ENCODE results near the gene REX1BD.

The REX1BD gene

GRCh38 chr19:18603255-18603957 lies 14.8 kb downstream of the REX1BD start:
- no peak for DNase-seq (ENCODE audit: low read depth)

GRCh38 chr19:18603958-18604819 lies 15.6 kb downstream of the REX1BD start:
- DNase-seq (ENCODE audit: low read depth), result no peak

GRCh38 chr19:18604820-18605159 lies 16.2 kb downstream of the REX1BD start:
- no peak for DNase-seq (ENCODE audit: low read depth)

DNA sequence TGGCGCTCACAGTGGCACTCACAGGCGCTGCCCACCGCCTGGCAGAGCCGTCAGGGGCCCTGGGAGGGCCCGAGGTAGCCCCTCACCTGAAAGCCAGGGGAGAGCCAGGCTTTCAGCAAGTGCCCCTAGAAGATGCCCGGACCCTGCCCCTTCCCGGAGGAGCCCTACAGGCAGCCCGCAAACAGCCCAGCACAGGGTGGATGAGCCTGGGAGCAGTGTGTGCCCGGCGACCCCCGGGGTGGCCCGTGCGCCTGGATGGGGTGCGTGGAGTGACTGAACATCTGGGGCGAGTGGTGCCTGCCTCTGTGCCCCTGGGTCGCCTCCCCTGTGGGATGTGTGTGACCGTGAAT lies 16.6 kb downstream of the REX1BD start:
- DNase-seq (ENCODE audit: low read depth), result no peak

- no peak for DNase-seq (ENCODE audit: low read depth)
Observed at GRCh38 chr19:18605546-18606280, 17.1 kb downstream of the REX1BD start.

GRCh38 chr19:18606281-18607225 lies 18.0 kb downstream of the REX1BD start, which contains the start of gene CRLF1:
TSS of gene CRLF1 (minus strand) at chr19:18606799. CDS start at chr19:18606656, 143 bp downstream.
- no peak for DNase-seq (ENCODE audit: low read depth)

DNA sequence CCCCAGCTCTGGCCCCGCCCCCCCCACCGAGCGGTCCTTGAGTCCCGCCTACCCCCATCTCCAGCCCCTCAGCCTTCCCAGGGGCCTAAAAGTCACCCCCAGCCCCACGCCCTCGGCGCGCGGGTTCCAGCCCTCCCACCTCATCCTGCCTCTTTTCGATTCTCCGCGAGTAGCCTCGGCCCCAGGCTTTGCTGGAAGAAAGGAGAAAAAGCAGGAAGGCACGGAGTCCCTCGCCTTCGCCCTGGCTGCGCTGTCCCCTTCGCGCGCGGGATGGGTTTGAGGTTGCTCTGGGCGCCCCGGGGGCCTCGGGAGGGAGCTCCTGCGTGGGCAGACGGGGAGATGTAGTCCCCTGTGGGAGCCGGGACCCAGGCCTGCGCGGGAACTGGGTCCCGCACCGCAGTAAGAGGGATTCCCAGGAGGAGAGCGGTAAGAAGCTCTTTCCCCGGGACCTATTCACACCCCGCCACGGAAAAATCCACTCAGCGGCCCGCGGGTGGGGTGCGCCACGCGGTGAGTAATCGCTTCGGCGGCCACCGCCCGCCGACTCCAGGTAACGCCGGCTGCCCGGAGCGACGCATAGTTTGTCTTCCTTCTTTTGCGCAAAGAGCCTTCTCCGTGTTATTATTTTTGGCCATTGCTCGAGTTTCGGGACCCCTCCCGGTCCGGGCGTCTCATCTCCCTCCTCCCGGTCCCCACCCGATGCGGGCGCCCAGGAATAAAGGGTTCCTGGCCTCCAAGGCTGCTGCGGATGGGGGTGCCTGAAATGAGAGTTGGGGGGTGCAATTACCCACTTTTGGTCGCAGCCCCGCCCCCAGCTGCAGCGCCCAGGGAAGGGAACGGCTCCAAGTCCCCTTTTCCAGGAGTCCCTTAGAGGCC lies 18.9 kb downstream of the REX1BD start:
- DNase-seq (ENCODE audit: low read depth), result no peak

DNA sequence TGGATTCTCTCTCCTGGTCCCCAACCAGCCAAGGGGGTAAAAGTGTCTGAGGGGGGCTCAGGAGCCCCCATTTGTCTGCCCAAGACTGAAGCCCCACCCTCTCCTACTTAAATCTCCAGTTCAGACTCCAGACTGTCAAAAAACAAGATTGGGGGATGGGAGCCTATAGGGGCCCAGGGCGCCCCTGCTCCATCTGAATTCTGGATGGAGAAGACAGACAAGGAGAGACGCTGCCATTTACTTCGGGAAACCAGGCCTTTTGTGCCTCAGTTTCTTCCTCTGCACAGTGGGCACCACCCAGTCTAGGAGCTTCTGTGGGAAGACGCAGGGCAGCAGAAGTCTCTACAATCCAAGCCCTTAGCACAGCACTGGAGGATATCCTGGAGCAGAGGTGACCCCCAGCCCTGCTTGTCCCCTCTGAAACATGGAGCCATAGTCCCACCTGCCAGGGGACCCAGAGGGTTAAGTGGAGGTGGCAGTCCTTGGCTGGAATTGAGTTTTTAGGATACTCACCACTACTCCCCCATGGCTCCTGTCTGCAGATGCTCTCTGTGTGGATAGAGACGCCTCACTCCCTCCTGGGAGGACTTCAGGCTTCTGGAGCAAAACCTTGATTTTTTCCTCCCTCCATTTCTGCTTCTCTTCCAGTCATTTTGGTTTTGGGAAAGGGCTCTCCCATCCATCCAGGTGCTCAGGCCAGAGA lies 19.7 kb downstream of the REX1BD start:
- DNase-seq (ENCODE audit: low read depth), result no peak

DNA sequence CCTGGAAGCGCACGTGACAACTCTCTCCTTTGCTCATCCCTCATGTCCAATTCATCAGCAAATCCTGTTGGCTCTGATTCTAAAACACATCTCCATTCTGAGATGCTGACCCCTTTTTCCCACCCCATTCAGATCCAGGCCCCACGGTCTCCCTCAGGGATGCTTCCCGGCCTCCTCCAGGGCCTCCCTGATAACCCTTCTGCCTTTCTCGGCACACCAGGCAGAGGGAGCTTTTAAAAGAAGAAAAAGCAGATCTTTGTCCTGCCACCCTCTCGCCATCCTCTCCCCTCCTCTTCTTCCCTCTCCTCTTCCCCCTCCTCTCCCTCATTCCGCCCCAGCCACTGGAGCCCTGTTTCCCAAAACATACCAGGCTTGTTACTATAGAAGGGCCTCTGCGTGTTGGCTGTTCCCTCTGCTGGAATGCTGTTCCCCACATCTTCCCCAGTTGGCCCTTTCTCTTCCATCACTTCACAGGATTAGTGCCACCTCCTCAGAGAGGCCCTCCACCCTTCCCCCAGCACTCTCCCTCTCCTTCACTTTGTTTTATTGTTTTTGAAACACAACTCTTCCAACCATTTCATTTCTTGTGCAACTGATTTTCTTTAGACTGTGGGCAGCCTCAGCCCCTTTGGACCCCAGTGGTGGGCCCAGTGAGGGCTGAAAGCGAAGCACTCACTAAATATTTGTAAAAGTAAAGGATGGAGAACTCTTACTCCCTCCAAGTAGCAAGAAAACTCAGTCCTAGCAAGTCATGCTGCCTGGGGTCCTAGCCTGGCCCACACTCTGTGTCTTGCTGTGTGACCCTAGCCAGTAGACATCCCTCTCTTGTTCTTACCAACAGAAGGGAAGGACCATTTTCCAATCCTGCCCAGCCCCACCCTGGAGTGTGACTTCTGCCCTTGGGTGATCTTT lies 20.5 kb downstream of the REX1BD start:
- no peak for DNase-seq (ENCODE audit: low read depth)

GRCh38 chr19:18609717-18610051 lies 21.1 kb downstream of the REX1BD start:
- DNase-seq (ENCODE audit: low read depth), result no peak

GRCh38 chr19:18610245-18610555 lies 21.6 kb downstream of the REX1BD start:
- no peak for DNase-seq (ENCODE audit: low read depth)

DNA sequence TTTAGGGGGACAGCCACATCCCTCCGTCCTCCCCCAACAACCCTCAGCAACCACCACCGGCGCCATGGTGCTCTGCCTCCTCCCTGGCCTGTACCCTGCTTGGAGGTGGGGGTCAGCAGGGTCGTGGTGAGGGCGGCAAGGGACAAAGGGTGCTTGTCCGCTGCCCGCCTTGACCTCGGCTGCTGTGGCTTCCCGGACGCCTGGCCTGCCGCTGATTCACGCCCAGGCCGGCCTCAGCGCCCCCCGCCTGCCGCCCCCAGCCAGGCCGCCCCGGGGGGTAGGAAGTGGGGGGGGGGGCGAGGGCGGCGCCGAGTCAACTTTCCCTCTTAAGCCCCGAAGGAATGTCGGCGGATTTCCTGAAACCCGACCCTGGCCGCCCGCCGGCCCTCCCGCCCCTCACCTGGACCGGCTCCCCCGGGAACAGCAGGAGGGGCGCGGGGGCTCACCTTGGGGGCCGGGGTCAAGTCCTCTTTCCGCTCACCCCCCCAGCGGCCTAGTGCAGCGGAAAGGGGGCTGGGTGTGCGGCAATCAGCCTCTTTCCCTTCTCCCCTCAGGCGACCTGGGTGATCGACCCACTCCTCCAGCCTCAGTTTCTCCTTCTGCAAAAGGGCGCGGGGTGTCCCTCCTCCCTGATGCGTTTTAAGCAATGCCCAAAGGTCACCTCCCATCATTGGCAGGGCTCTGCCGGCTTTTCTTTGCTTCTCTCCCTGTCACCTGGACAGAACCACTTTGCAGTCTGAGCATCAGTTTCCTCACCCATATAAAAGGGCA lies 22.1 kb downstream of the REX1BD start:
- no peak for DNase-seq (ENCODE audit: low read depth)

DNA sequence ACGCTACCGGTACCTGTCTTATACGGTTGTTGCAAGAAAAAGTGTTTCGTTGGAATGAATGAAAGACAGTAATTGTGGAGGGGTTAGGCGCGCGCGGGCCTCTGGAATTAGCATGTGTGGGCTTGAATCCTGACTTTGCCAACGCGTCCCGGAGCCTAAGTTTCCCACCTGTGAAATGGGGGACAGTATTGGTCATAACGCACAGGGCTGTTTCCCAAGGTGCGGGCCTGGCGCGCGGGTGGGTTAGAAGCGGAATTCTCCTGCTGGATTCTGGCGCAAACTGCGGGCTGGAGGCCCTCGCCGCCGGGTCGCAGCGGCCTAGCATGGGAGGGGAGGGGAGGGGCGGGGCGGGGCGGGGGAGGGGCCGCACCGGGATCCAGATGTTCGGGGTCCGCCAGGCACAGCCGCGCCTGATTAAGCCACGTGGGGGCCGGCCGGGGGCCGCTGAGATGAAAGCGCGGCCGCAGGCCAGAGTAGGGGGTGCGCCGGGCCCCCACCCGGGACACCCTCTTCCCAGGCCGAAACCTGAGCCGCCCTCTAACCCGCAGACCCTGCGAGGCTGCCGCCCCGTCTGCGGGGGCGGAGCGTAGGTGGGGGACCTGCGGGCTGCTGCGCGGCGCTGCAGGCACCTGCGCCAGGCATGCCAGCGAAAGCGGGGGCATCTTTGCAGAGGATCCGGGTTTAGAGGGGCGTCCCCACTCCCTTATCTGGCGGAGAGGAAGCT lies 22.9 kb downstream of the REX1BD start:
- no peak for DNase-seq (ENCODE audit: low read depth)

DNA sequence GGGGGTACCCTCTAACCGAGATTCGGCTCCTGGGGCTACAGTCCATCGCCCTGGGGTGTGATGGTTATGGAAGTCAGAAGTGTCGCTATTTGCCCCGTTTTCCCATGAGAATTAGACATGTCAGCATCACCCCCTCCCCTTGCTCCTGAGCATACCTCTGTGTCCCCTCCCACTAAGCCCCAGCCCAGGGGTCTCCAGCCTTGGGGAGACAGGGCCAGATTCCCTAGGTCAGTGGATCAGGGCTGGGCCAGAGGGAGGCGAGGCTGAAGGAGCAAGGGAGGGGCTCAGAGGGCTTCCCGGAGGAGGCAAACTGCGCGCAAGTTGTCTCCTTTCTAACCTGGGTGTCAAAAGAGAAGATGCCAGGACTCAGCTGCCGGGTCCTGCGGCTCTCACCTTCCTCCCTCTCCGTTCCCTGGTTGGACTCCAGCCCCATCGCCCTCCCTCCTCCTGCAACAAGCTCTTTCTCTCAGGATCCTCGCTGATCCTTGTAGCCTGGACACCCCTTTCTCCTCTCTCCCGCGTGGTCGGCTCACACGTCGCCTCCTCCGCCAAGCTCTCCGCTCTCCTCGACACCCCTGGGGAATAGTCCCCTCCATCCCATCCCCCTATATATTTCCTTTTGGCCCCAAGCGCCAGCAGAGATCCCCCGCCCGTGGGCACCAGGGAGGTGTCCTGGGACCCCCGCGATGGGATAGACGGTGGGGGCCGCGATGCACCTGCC lies 23.6 kb downstream of the REX1BD start:
- no peak for DNase-seq (ENCODE audit: low read depth)

DNA sequence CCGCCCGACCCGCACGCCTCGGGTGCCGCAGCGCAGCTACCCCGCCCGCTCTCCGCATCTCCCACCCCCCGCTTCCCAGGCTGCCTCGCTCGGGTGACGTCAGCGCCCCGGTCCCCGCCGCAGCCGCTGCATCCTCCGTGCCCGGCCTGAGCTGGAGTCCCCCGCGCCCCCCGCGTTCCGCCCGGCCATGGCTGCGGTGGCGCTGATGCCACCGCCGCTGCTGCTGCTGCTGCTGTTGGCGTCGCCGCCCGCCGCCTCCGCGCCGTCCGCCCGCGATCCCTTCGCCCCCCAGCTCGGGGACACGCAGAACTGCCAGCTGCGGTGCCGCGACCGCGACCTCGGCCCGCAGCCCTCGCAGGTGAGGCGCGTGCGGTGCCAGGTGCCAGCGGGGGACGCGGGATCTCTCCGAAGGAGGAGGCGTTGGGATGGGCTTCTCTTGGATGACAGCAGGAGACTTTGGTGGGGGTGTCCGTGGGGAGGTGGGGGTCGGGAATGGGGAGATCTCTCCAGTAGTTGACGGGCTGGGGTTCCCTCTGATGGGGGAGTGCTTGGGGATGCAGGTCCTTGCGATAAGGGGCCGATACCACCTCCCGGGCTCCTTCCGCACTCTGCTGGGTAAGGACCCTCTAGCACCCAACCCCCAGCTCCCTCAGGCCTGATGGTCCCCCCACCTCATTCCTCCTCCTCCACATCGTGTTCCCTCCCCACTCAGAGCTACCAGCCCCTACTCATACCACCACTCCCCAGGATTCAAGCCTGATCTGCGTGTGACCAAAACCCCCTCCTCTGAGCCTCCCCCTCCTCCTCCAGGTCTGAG lies 24.4 kb downstream of the REX1BD start, which contains the start of gene TMEM59L:
Gene TMEM59L, plus strand, starts transcription at position 99 of the 817 bp plus-strand sequence. Its CDS starts 89 bp downstream, at position 188.
- no peak for DNase-seq (ENCODE audit: low read depth)

DNA sequence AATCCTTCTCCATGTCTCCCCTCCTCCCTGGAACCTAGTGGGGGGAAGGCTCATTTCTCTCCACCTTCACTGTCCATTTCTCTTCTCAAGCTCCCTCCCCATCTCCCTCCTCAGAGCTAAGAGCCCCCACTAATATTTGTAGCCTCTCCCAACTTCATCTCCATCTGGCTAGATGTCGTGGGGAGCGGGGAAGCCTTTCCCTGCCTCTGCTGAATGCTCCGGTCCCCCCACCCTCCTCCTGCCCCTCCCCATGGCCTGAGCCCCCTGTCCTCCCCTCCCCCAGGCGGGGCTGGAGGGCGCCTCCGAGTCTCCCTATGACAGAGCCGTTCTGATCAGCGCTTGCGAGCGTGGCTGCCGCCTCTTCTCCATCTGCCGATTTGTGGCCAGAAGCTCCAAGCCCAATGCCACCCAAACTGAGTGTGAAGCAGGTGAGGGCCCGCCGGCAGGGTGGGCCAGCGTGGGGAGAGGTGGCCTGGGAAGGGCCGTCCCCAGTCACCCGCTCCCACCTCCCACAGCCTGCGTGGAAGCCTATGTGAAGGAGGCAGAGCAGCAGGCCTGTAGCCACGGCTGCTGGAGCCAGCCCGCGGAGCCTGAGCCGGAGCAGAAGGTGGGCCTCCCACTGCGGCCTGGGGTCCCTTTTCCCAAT lies 25.1 kb downstream of the REX1BD start:
- no peak for DNase-seq (ENCODE audit: low read depth)
